Transverse colon (tissue), 3 donors: Measurements from ENCODE around the gene NFASC.

Experiments used
- CTCF ChIP-seq, 5 experiments: fragments of 200-600 bp in 3 of 5; fragments of 450-650 bp in 2 of 5; sonication (generic) in 3 of 5; IDR thresholded peaks; 1 replicate in 2 of 5; 2 replicates in 3 of 5; pipeline ENCODE4 v1.5.1; 2016 to 2017; ENCODE audit warnings: antibody characterized with exemption in 5 of 5, inconsistent platforms in 3 of 5, mild to moderate bottlenecking in 2 of 5, moderate library complexity in 1 of 5
- EP300 ChIP-seq: sonication (generic); formaldehyde crosslinking; IDR thresholded peaks from one replicate; pipeline ENCODE4 v1.6.1; 2017; ENCODE audit warnings: antibody characterized with exemption, low read depth
- POLR2A ChIP-seq: fragments of 450-650 bp; IDR thresholded peaks from one replicate; pipeline ENCODE4 v1.6.1; 2016; ENCODE audit warnings: antibody characterized with exemption, mild to moderate bottlenecking, moderate library complexity

GRCh38 chr1:204836856-204837255, 33.8 kb upstream of the NFASC start:
- TF ChIP-seq POLR2A (no peak), CTCF (IDR thresholded peaks at IDR 0.05) (no peak), EP300 (no peak)
